Transverse colon (tissue), 4 donors: ENCODE data around the gene KCNK18. TPM values are rescaled to one million over a fixed set of nuclear protein-coding genes. Genes with fewer than 3 reads are reported as not detected.

Source experiments
- DNase-seq: peaks from one replicate; pipeline ENCODE4 v3.0.0-alpha.2; 2019
- H3K27ac ChIP-seq, 4 donors: fragments of 200-600 bp; sonication (generic); 2 replicates each; pipeline ENCODE4 v1.5.1; 2016 to 2018; ENCODE audit warnings: inconsistent platforms in 4 of 4
- H3K27me3 ChIP-seq: fragments of 200-600 bp; sonication (generic); 2 replicates; pipeline ENCODE4 v1.5.1; 2017; ENCODE audit warnings: inconsistent platforms
- H3K36me3 ChIP-seq, 4 donors: fragments of 200-600 bp; sonication (generic); 2 replicates each; pipeline ENCODE4 v1.5.1; 2017 to 2019; ENCODE audit warnings: inconsistent platforms in 4 of 4
- H3K4me1 ChIP-seq, 4 donors: fragments of 200-600 bp; sonication (generic); 2 replicates each; pipeline ENCODE4 v1.5.1; 2017 to 2020; ENCODE audit warnings: inconsistent platforms in 4 of 4
- H3K4me3 ChIP-seq, 4 donors: fragments of 200-600 bp; sonication (generic); 1 replicate in 1 of 4; 2 replicates in 3 of 4; pipeline versions ENCODE4 v1.5.1 to v1.6.1; 2017 to 2019; ENCODE audit warnings: inconsistent platforms in 4 of 4
- H3K9me3 ChIP-seq, 2 donors: fragments of 200-600 bp; sonication (generic); 2 replicates each; pipeline ENCODE4 v1.5.1; 2017 to 2019; ENCODE audit warnings: inconsistent platforms in 2 of 2
- CTCF ChIP-seq, 5 experiments: fragments of 200-600 bp in 3 of 5; fragments of 450-650 bp in 2 of 5; sonication (generic) in 3 of 5; IDR thresholded peaks; 1 replicate in 2 of 5; 2 replicates in 3 of 5; pipeline ENCODE4 v1.5.1; 2016 to 2017; ENCODE audit warnings: antibody characterized with exemption in 5 of 5, inconsistent platforms in 3 of 5, mild to moderate bottlenecking in 2 of 5, moderate library complexity in 1 of 5
- EP300 ChIP-seq: sonication (generic); formaldehyde crosslinking; IDR thresholded peaks from one replicate; pipeline ENCODE4 v1.6.1; 2017; ENCODE audit warnings: antibody characterized with exemption, low read depth
- POLR2A ChIP-seq: fragments of 450-650 bp; IDR thresholded peaks from one replicate; pipeline ENCODE4 v1.6.1; 2016; ENCODE audit warnings: antibody characterized with exemption, mild to moderate bottlenecking, moderate library complexity
- POLR2AphosphoS5 ChIP-seq, 3 donors: sonication (generic); formaldehyde crosslinking; IDR thresholded peaks; one replicate each; pipeline ENCODE4 v1.6.1; 2016; ENCODE audit warnings: antibody characterized with exemption in 3 of 3
- WGBS, 2 donors: methylation state at CpG; one replicate each; pipeline ENCODE4 v1.1.5; 2018; ENCODE audit warnings: low coverage in 1 of 2; 5-methylcytosine and 5-hydroxymethylcytosine counted together
- in situ Hi-C, 4 donors: fragments of 200-750 bp; cut with MboI; loops; one replicate each; pipeline versions ENCODE4 v1.15.0 to v1.15.1; 2017; ENCODE audit warnings: low sequenced_read_pairs in 3 of 4, low pct_ligation_motif_present in 1 of 4, low pct_unique_long_range_greater_than_20kb in 1 of 4
- intact Hi-C: fragments of 100-400 bp; cut with DNase I; formaldehyde crosslinking; loops from one replicate; pipeline ENCODE4 v1.15.1; 2023; ENCODE audit warnings: low total_unique reads
- total RNA-seq, 4 donors: library from RNA; depleted of rRNA; stranded (reverse); fragments of >200 nt; gene quantifications; one replicate each; pipeline ENCODE4 v1.1.0, GENCODE V29; 2016

The KCNK18 gene
- total RNA-seq, 4 donors from 2014 or later = not detected

DNA sequence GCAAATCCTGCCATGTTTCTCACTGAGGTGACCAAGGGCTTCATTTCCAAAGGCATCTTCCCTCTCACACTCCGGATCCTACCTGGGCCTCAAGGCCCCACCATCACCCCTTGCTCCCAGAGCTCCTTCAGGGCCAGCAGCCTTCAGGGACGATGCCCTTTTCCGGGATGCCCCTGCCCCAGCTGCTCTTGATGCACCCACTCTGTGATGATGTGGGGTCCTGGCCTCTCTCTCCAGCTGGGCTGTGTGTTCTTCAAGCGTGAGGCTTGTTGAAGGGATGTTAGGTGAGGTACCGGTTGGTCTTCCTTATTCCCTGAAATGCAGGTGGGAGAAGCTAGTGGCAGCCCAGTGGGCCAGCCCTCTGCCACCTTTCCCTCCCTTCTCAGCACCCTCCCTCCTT, 25.3 kb downstream of the KCNK18 start:
- Histone ChIP-seq H3K4me3 (no peak overlapping the region), H3K27ac (no peak overlapping the region), H3K36me3 (no peaks in the 10 kb centered on the region), H3K27me3 (peaks cover 28% of the 10 kb centered on the region), H3K4me1 (peaks cover 0 to under 1% (median 0%) of the 10 kb centered on the region in 4 donors), H3K9me3 (no peaks in the 10 kb centered on the region)
- intact Hi-C loops = no loop called here
- in situ Hi-C loops = loop anchor here in 3 of 4 donors (25.0 kb wide), 3 partner anchors 215 to 1015 kb away; no protein-coding TSS in a partner anchor
- no peak for TF ChIP-seq POLR2A
- TF ChIP-seq POLR2AphosphoS5 (IDR thresholded peaks at IDR 0.05) = no peak
- no peak for TF ChIP-seq EP300
- no peak for TF ChIP-seq CTCF (IDR thresholded peaks at IDR 0.05)
- 85 to 100% methylated on average over 1 to 5 of the region's 5 CpGs for whole genome bisulfite sequencing, 2 donors
- DNase-seq = no peak

DNA sequence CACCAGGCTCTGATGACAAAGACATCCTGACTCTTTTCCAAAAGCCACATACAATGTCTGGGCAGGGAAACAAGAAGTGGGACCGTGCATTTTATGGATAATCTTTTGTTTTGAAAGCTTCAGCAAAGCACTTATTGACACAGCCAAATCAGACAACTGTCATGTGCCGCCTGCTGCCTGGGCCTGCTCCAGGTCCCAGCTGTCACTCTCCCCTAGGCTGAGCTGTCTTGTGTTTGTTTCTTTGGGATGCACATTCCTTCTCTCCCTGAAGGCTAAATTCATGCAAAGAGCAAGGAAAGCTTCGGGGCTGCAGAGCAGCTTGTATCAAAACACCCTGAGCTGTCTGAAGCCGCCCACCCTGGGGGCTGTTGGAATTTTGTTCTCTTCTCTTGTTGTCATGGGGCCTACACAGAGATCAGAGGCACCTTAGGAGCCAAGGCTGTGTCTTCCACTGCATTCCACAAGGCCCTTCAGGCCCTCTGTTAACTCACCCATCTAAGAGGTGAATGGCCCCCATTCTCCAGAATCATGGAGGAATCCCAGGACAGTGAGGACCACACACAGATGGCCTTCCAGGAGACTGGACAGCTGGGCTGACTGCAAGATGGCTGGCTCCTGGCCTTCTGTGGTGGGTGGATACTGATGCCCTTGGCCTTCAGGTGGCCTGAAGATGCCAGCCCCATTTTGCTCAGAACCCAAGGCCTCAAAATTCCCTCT, 25.8 kb downstream of the KCNK18 start:
- no peak for DNase-seq
- 72 to 93% methylated on average over 3 to 4 of the region's 4 CpGs for WGBS, 2 donors
- Histone ChIP-seq H3K4me1 (no peaks in the 10 kb centered on the region), H3K9me3 (no peaks in the 10 kb centered on the region), H3K36me3 (no peaks in the 10 kb centered on the region), H3K27me3 (peaks cover 29% of the 10 kb centered on the region), H3K27ac (no peak overlapping the region), H3K4me3 (no peak overlapping the region)
- intact Hi-C loops = no loop called here
- TF ChIP-seq EP300 = no peak
- TF ChIP-seq POLR2AphosphoS5 (IDR thresholded peaks at IDR 0.05) = no peak
- no peak for TF ChIP-seq CTCF (IDR thresholded peaks at IDR 0.05)
- TF ChIP-seq POLR2A = no peak
- in situ Hi-C loops = loop anchor here in 3 of 4 donors (25.0 kb wide), 3 partner anchors 214 to 1014 kb away; no protein-coding TSS in a partner anchor

- in situ Hi-C loops = loop anchor here in 3 of 4 donors (25.0 kb wide), 3 partner anchors 213 to 1013 kb away; no protein-coding TSS in a partner anchor
- 86 to 100% methylated on average over 2 to 7 of the region's 7 CpGs for WGBS, 2 donors
- intact Hi-C loops = no loop called here
- H3K36me3 ChIP-seq = no peaks in the 10 kb centered on the region
- H3K27ac ChIP-seq = no peak overlapping the region
- no peak for TF ChIP-seq POLR2A
- TF ChIP-seq EP300 = no peak
- TF ChIP-seq POLR2AphosphoS5 (IDR thresholded peaks at IDR 0.05) = no peak
- no peak for TF ChIP-seq CTCF (IDR thresholded peaks at IDR 0.05)
- DNase-seq = no peak
- H3K9me3 ChIP-seq = no peaks in the 10 kb centered on the region
- H3K4me3 ChIP-seq = no peak overlapping the region
- no peaks in the 10 kb centered on the region for H3K4me1 ChIP-seq
- peaks cover 28% of the 10 kb centered on the region for H3K27me3 ChIP-seq
These were observed 26.6 kb downstream of the KCNK18 start for GRCh38 chr10:117223693-117224430.

GRCh38 chr10:117224881-117225280, 27.6 kb downstream of the KCNK18 start:
- H3K27ac ChIP-seq = no peak overlapping the region
- 82% methylated on average over 3 of the region's 3 CpGs; no CpG with 5 or more reads in 1 of the 2 donors for WGBS, 2 donors
- intact Hi-C loops = no loop called here
- no peak overlapping the region for H3K4me3 ChIP-seq
- no peaks in the 10 kb centered on the region for H3K36me3 ChIP-seq
- H3K27me3 ChIP-seq = peaks cover 30% of the 10 kb centered on the region
- no peak for DNase-seq
- H3K9me3 ChIP-seq = no peaks in the 10 kb centered on the region
- in situ Hi-C loops = loop anchor here in 3 of 4 donors (25.0 kb wide), 3 partner anchors 212 to 1012 kb away; no protein-coding TSS in a partner anchor
- no peaks in the 10 kb centered on the region for H3K4me1 ChIP-seq
- TF ChIP-seq POLR2A = no peak
- TF ChIP-seq CTCF (IDR thresholded peaks at IDR 0.05) = no peak
- no peak for TF ChIP-seq EP300
- no peak for TF ChIP-seq POLR2AphosphoS5 (IDR thresholded peaks at IDR 0.05)
